Type B pancreatic cell (in vitro differentiated cells): ENCODE data around the gene MAP3K2. TPM values are rescaled to one million over a fixed set of nuclear protein-coding genes. Genes with fewer than 3 reads are reported as not detected.

Source experiments
- DNase-seq: peaks from one replicate; pipeline ENCODE4 v3.0.0; 2021; ENCODE audit warnings: mixed read lengths; ENCODE audit not compliant: unreplicated experiment; ENCODE audit errors: extremely low spot score
- H3K27ac Mint-ChIP-seq: 2 replicates; pipeline ENCODE4 v1.8.0; 2021; ENCODE audit warnings: mild to moderate bottlenecking, mixed read lengths
- H3K27me3 Mint-ChIP-seq: 2 replicates; pipeline ENCODE4 v1.8.0; 2021; ENCODE audit warnings: mixed read lengths
- H3K36me3 Mint-ChIP-seq: 2 replicates; pipeline ENCODE4 v1.8.0; 2021; ENCODE audit warnings: mixed read lengths
- H3K4me1 Mint-ChIP-seq: one replicate; pipeline ENCODE4 v1.8.0; 2021; ENCODE audit warnings: mixed read lengths; ENCODE audit not compliant: unreplicated experiment
- H3K4me3 Mint-ChIP-seq: 2 replicates; pipeline ENCODE4 v1.8.0; 2021; ENCODE audit warnings: mild to moderate bottlenecking, mixed read lengths
- H3K9me3 Mint-ChIP-seq: 2 replicates; pipeline ENCODE4 v1.8.0; 2021; ENCODE audit warnings: mixed read lengths
- total RNA-seq: library from RNA; stranded (reverse); gene quantifications from 2 replicates; pipeline ENCODE4 v1.2.1, GENCODE V29; 2021; ENCODE audit warnings: low replicate concordance
- TF ChIP-seq, protein P1 (sequence below): fragments of 200-600 bp; sonication (generic); conservative IDR thresholded peaks from 2 replicates; pipeline ENCODE4 v1.5.0; 2021; ENCODE audit warnings: antibody characterized with exemption, mild to moderate bottlenecking

The MAP3K2 gene
- total RNA-seq, 1 donor from 2014 or later: 30.8 TPM

GRCh38 chr2:127371037-127371436 lies 16.7 kb downstream of the MAP3K2 start:
- no peak for DNase-seq
- H3K27me3 Mint-ChIP-seq: no peaks in the 10 kb centered on the region
- H3K36me3 Mint-ChIP-seq: peaks cover 28% of the 10 kb centered on the region
- no peaks in the 10 kb centered on the region for H3K4me1 Mint-ChIP-seq
- H3K27ac Mint-ChIP-seq: no peak overlapping the region
- no peak overlapping the region for H3K4me3 Mint-ChIP-seq
- TF ChIP-seq, protein P1, sequence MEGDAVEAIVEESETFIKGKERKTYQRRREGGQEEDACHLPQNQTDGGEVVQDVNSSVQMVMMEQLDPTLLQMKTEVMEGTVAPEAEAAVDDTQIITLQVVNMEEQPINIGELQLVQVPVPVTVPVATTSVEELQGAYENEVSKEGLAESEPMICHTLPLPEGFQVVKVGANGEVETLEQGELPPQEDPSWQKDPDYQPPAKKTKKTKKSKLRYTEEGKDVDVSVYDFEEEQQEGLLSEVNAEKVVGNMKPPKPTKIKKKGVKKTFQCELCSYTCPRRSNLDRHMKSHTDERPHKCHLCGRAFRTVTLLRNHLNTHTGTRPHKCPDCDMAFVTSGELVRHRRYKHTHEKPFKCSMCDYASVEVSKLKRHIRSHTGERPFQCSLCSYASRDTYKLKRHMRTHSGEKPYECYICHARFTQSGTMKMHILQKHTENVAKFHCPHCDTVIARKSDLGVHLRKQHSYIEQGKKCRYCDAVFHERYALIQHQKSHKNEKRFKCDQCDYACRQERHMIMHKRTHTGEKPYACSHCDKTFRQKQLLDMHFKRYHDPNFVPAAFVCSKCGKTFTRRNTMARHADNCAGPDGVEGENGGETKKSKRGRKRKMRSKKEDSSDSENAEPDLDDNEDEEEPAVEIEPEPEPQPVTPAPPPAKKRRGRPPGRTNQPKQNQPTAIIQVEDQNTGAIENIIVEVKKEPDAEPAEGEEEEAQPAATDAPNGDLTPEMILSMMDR: no peak
- peaks cover 40% of the 10 kb centered on the region for H3K9me3 Mint-ChIP-seq

GRCh38 chr2:127370010-127370409 lies 17.8 kb downstream of the MAP3K2 start:
- peaks cover 5% of the 10 kb centered on the region for H3K4me1 Mint-ChIP-seq
- peaks cover 23% of the 10 kb centered on the region for H3K36me3 Mint-ChIP-seq
- H3K9me3 Mint-ChIP-seq: peaks cover 36% of the 10 kb centered on the region
- DNase-seq: no peak
- H3K27ac Mint-ChIP-seq: no peak overlapping the region
- H3K27me3 Mint-ChIP-seq: no peaks in the 10 kb centered on the region
- no peak overlapping the region for H3K4me3 Mint-ChIP-seq
- TF ChIP-seq, protein P1: no peak

GRCh38 chr2:127365211-127365643 lies 22.5 kb downstream of the MAP3K2 start:
- Mint-ChIP-seq H3K4me3 (no peak overlapping the region), H3K27ac (no peak overlapping the region), H3K4me1 (peaks cover 12% of the 10 kb centered on the region), H3K27me3 (no peaks in the 10 kb centered on the region), H3K36me3 (peaks cover 6% of the 10 kb centered on the region), H3K9me3 (peaks cover 6% of the 10 kb centered on the region)
- TF ChIP-seq, protein P1: no peak
- DNase-seq: no peak

- no peak for DNase-seq
- Mint-ChIP-seq H3K36me3 (peaks cover 4% of the 10 kb centered on the region), H3K4me3 (no peak overlapping the region), H3K27ac (no peak overlapping the region), H3K27me3 (no peaks in the 10 kb centered on the region), H3K4me1 (peaks cover 12% of the 10 kb centered on the region), H3K9me3 (no peaks in the 10 kb centered on the region)
- TF ChIP-seq, protein P1: no peak
These were observed 24.8 kb downstream of the MAP3K2 start for GRCh38 chr2:127362971-127363370.

- Mint-ChIP-seq H3K9me3 (no peaks in the 10 kb centered on the region), H3K4me1 (peaks cover 12% of the 10 kb centered on the region), H3K27ac (no peak overlapping the region), H3K4me3 (no peak overlapping the region), H3K27me3 (no peaks in the 10 kb centered on the region), H3K36me3 (peaks cover 4% of the 10 kb centered on the region)
- TF ChIP-seq, protein P1: no peak
- DNase-seq: no peak
These were observed 25.6 kb downstream of the MAP3K2 start for GRCh38 chr2:127361929-127362885.
